Psoas muscle (tissue), 8 donors: Measurements from ENCODE around the gene BTC. TPM values are rescaled to one million over a fixed set of nuclear protein-coding genes. Genes with fewer than 3 reads are reported as not detected.
"Not testable (repeated sequence)": the region's sequence is repeated elsewhere in the genome, so short reads cannot be mapped to it uniquely, and the experiment has no call there.

Experiments
- ATAC-seq, 4 donors: fragments of 200-7000 bp; cut with Tn5 transposase; one replicate each; pipeline ENCODE4 v1.9.1; 2020; ENCODE audit warnings: moderate library complexity in 3 of 4, mild to moderate bottlenecking in 2 of 4
- DNase-seq, 2 donors: peaks; one replicate each; pipeline ENCODE4 v3.0.0-alpha.2; 2020
- H3K27ac ChIP-seq: fragments of 200-600 bp; one replicate; pipeline ENCODE4 v1.8.0; 2022
- H3K27me3 ChIP-seq, 3 donors: fragments of 200-600 bp in 1 of 3; one replicate each; pipeline versions ENCODE4 v1.6.1 to v1.8.0; 2013 to 2022; ENCODE audit warnings: low read length in 2 of 3, mild to moderate bottlenecking in 2 of 3, moderate library complexity in 1 of 3; ENCODE audit not compliant: insufficient read depth in 3 of 3
- H3K36me3 ChIP-seq, 2 donors: fragments of 200-600 bp in 1 of 2; one replicate each; pipeline versions ENCODE4 v1.6.1 to v1.8.0; 2013 to 2022; ENCODE audit warnings: low read depth in 1 of 2, mild to moderate bottlenecking in 1 of 2, moderate library complexity in 1 of 2; ENCODE audit not compliant: insufficient read depth in 1 of 2
- H3K4me1 ChIP-seq: fragments of 200-600 bp; one replicate; pipeline ENCODE4 v1.8.0; 2022
- H3K4me3 ChIP-seq: fragments of 200-600 bp; one replicate; pipeline ENCODE4 v1.8.0; 2022; ENCODE audit warnings: mild to moderate bottlenecking
- H3K9me3 ChIP-seq: fragments of 200-600 bp; one replicate; pipeline ENCODE4 v1.8.0; 2022
- CTCF ChIP-seq: fragments of 200-600 bp; IDR thresholded peaks from one replicate; pipeline ENCODE4 v1.8.0; 2022; ENCODE audit warnings: antibody characterized with exemption
- WGBS, 3 donors: extraction: QIAGEN DNeasy Blood & Tissue Kit; methylation state at CpG; one replicate each; pipeline versions ENCODE4 v1.1.6 to v1.1.7; 2013; 5-methylcytosine and 5-hydroxymethylcytosine counted together
- intact Hi-C, 2 donors: fragments of 100-400 bp; cut with DNase I; formaldehyde crosslinking; loops; one replicate each; pipeline versions ENCODE4 v1.11.0 to v1.14.2; 2022
- polyA plus RNA-seq, 3 donors: library from polyadenylated mRNA; stranded (reverse); fragments of 200-250 nt; gene quantifications; one replicate each; pipeline ENCODE4 v1.2.3, GENCODE V29; 2013
- total RNA-seq, 4 donors: library from RNA; stranded (reverse); fragmentation: NEBNext Ultra II Directional in 2 of 4; extraction: Animal tissue kit (Norgen Biotek cat#: 25700) in 2 of 4; gene quantifications; one replicate each; pipeline versions ENCODE4 v1.2.1 to v1.2.4, GENCODE V29; 2021 to 2023
- donor health status: healthy with polysubstance abuse.
- donor health status: DM: no; HTN: no; CAD: no; lungs with moderate emphysema.
- donor health status: Bipolar disorder and iron deficiency.
- donor health status: healthy.
- donor health status: DM: yes; HTN: yes; CAD: no.
- donor health status: DM: no; HTN: no; CAD: no.
- donor health status: DM: no; HTN: no; CAD: no.
- donor health status: DM: yes; HTN: yes; CAD: no.

The BTC gene
- total and polyA plus RNA-seq, 7 donors = 0.05 to 0.22 (median 0.14) TPM; not detected in 1

GRCh38 chr4:74716436-74716765, 77.9 kb downstream of the BTC start:
- no peak for DNase-seq
- Histone ChIP-seq H3K27me3 (no peaks in the 10 kb centered on the region), H3K36me3 (no peaks in the 10 kb centered on the region), H3K4me3 (no peak overlapping the region), H3K9me3 (no peaks in the 10 kb centered on the region), H3K4me1 (no peaks in the 10 kb centered on the region), H3K27ac (no peak overlapping the region)
- WGBS, 3 donors = 23 to 42% (median 26%) methylated on average over 1 of the region's 1 CpG
- intact Hi-C loops = no loop called here
- ATAC-seq = no peak
- TF ChIP-seq CTCF = no peak

- ATAC-seq = no peak
- Histone ChIP-seq H3K9me3 (no peaks in the 10 kb centered on the region), H3K27me3 (no peaks in the 10 kb centered on the region), H3K4me1 (no peaks in the 10 kb centered on the region), H3K27ac (no peak overlapping the region), H3K4me3 (no peak overlapping the region), H3K36me3 (no peaks in the 10 kb centered on the region)
- intact Hi-C loops = no loop called here
- DNase-seq = no peak
- 43 to 48% (median 46%) methylated on average over 5 of the region's 5 CpGs for WGBS, 3 donors
- TF ChIP-seq CTCF = no peak
These were observed 78.5 kb downstream of the BTC start for GRCh38 chr4:74715706-74716435.

- Histone ChIP-seq H3K27me3 (no peaks in the 10 kb centered on the region), H3K27ac (no peak overlapping the region), H3K36me3 (no peaks in the 10 kb centered on the region), H3K9me3 (no peaks in the 10 kb centered on the region), H3K4me3 (no peak overlapping the region), H3K4me1 (no peaks in the 10 kb centered on the region)
- ATAC-seq = no peak
- intact Hi-C loops = no loop called here
- whole genome bisulfite sequencing, 3 donors = 37 to 48% (median 38%) methylated on average over 1 of the region's 1 CpG
- no peak for TF ChIP-seq CTCF
- no peak for DNase-seq
These were observed 79.7 kb downstream of the BTC start for GRCh38 chr4:74714611-74715130.

- H3K4me1 ChIP-seq, H3K27ac ChIP-seq, intact Hi-C loops, H3K27me3 ChIP-seq, H3K4me3 ChIP-seq, H3K36me3 ChIP-seq, ATAC-seq, H3K9me3 ChIP-seq, DNase-seq: not testable (repeated sequence)
- WGBS, 3 donors = 85 to 91% (median 87%) methylated on average over 3 of the region's 3 CpGs
These were observed 86.2 kb downstream of the BTC start for GRCh38 chr4:74708135-74708534.

Other genes with a start within 250 kb of the BTC start
- gene PARM1, start 138.6 kb upstream of the BTC start, total RNA-seq = 10 to 100 TPM in 3 of 4 donors, 1 to 10 TPM in 1; 5.2 to 14.5 (median 13.1) TPM
- gene PARM1, start 138.6 kb upstream of the BTC start, polyA plus RNA-seq = 1 to 10 TPM; 1.3 to 3.6 (median 2.5) TPM